Hematopoietic multipotent progenitor cell treated with erythropoietin and hydrocortisone succinate and interleukin-3 and kit ligand, for 15 days (in vitro differentiated cells): Measurements from ENCODE around the gene COPE.

ENCODE experiments used
- DNase-seq: peaks from one replicate; pipeline ENCODE4 v3.0.0-alpha.2; 2015; ENCODE audit warnings: low spot score

COPE gene

GRCh38 chr19:18866800-18867123 is 52.4 kb downstream of the COPE start:
- DNase-seq = no peak

DNA sequence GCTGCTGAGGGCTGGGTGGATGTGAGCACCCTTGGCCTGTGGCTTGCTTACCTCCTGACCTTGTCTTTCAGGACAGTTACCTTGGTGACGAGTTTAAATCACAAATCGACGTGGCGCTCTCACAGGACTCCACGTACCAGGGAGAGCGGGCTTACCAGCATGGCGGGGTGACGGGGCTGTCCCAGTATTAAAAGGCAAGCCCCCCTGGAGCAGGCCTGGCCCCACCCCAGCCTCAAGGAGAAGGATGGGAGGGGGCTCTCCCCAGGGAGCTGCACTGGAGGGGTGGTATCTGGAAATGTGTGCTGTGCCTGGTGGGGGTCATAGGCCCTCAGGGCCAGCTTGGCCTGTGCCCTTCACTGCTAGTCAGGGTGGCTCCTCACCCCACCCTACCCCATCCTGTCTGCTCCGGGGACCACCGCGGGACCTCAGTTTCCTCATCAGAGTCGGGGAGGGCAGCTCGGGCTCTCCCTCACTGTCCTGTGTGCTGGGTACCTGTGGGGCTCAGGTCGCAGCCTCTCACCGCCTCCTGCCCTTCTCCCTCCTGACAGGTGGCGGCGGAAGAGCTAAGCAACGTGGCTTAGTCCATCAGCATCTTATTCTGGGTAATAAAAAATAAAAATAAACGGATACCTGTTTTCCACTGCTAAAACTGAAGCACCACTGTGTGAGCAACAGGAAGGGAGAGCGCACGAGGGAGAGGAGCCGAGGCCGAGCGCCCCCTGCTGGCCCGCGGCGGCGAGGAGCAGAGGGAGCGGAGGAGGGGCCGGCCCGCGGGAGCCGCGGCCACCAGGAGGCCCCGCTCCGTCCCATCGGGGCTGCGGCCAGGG is 53.0 kb downstream of the COPE start:
- DNase-seq = peak; percentile 73

- no peak for DNase-seq
These were observed 53.8 kb downstream of the COPE start for GRCh38 chr19:18865106-18865972.

GRCh38 chr19:18863843-18864362 is 55.3 kb downstream of the COPE start:
- no peak for DNase-seq

GRCh38 chr19:18862976-18863842 is 56.0 kb downstream of the COPE start:
- DNase-seq = no peak

- DNase-seq = no peak
These were observed 57.3 kb downstream of the COPE start for GRCh38 chr19:18861917-18862316.

GRCh38 chr19:18861235-18861634 is 58.0 kb downstream of the COPE start:
- DNase-seq = no peak

GRCh38 chr19:18860725-18861124 is 58.5 kb downstream of the COPE start:
- DNase-seq = no peak

DNA sequence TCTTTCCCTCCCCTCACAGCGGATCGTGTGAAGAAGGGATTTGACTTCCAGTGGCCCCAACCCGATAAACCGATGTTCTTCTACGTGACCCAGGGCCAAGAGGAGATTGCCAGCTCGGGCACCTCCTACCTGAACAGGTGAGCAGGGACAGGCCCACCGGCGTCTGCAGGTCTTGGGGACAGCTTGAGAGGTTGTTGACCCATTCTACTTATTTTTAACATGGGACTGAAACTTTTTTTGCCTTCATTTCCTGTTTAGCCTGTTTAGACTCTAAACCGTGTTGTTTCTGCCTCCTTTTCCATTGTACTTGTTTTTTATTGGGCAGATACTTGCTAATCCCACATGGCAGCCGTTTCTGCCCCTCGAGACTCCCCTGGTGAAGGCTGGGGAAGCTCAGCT is 58.9 kb downstream of the COPE start:
- no peak for DNase-seq

- DNase-seq = no peak
These were observed 59.4 kb downstream of the COPE start for GRCh38 chr19:18859676-18860301.

GRCh38 chr19:18858906-18859646 is 60.1 kb downstream of the COPE start:
- no peak for DNase-seq

DNA sequence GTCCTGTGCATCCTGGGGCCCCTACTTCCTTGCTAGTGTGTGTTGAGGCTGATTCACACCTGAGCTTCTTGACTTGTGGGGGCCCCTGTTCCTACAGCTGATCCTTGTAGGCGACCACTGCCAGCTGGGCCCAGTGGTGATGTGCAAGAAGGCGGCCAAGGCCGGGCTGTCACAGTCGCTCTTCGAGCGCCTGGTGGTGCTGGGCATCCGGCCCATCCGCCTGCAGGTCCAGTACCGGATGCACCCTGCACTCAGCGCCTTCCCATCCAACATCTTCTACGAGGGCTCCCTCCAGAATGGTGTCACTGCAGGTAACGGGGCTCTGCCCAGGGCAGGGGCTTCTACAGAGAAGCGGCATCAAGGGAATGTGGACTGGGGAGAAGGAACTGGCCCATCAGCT is 62.0 kb downstream of the COPE start:
- no peak for DNase-seq

- DNase-seq = no peak
These were observed 62.6 kb downstream of the COPE start for GRCh38 chr19:18856385-18857126.

- no peak for DNase-seq
These were observed 63.4 kb downstream of the COPE start for GRCh38 chr19:18855647-18856384.

DNA sequence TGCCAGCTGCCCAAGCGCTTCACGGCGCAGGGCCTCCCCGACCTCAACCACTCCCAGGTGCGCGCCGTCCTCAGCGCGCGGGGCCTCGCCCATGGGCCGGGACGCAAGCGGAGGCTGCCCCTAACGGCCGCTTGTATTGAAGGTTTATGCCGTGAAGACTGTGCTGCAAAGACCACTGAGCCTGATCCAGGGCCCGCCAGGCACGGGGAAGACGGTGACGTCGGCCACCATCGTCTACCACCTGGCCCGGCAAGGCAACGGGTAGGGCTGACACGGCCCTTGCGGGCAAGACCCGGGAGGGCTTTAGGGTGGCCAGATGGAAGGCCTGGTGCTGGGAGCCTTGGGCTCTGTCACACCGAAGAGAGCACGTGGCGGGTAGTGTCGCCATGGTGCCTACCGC is 64.2 kb downstream of the COPE start:
- DNase-seq = no peak

DNA sequence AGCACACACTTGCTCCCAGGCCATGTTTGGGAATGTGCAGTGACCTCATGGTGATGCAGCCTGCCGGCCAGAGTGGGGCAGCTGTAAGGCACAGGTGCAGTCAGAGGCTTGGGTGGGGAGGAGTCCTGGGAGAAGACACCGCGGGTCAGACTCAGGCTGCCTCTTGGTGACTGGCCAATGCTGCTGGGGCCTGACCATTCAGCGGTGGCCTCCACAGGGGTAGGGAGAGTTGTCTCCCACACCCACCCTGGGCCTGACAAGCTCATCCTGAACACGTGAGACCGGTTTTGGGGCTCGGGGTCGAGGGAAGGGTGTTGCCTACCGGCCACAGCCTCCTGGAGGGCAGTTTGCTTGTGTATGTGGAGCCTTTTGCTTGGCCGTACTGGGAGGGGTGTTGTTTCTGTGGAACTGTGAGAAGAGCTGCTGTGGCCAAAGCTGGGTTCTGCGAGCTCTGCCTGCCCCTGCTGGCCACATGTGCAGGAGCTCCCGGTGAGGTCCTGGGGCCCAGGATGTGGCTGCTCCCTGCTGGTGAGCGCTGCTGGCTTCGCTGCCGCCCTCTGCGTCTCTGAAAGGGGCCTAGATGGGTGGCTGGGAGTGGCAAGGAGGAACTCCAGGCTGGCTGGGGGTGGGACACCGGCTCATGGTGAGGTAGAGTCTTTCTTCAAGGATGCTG is 65.3 kb downstream of the COPE start:
- no peak for DNase-seq

- no peak for DNase-seq
These were observed 66.5 kb downstream of the COPE start for GRCh38 chr19:18852648-18853047.

DNA sequence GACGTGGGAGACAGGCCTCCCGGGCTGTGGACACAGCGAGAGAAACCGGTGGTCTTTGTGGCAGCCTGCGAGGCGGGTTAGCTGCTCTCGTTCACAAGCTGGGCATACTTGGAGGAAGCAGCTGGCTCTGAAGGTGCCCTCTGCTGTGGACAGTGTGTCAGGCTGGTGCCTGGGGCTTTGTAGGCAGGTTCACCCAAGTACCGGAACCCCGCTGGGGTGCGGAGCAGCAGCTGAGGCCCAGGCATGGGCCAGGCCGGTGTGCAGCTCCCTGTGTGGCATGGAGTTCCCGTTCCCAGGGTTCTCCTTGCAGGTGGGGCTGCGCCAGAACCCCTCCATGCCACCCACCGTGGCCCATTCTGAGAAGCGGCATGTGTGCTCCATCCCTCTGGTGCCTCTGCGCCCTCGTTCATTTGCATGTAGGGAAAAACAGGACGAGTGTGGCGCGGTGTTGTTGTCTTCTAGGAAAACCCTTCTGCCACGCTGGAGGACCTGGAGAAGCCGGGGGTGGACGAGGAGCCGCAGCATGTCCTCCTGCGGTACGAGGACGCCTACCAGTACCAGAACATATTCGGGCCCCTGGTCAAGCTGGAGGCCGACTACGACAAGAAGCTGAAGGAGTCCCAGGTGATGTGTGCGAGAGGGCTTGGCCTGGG is 67.4 kb downstream of the COPE start:
- DNase-seq = no peak
